Nasal cavity respiratory epithelium epithelial cell of viscerocranial mucosa (primary cell): ENCODE measurements around the gene UBXN1. TPM values are rescaled to one million over a fixed set of nuclear protein-coding genes. Genes with fewer than 3 reads are reported as not detected.

Source experiments
- total RNA-seq: library from RNA; depleted of rRNA; stranded (reverse); fragments of >200 nt; gene quantifications from 2 replicates; pipeline ENCODE4 v1.2.3, GENCODE V29; 2014

UBXN1 gene
- 139 and 221 TPM in 2 replicates for total RNA-seq

GRCh38 chr11:62678770-62679696 lies at the start of gene UBXN1:
TSS of gene UBXN1 (minus strand) at chr11:62679073. CDS start at chr11:62678923, 150 bp downstream.

GRCh38 chr11:62728171-62728988 lies 49.5 kb upstream of the UBXN1 start, which contains the start of gene TTC9C:
TSS of gene TTC9C (plus strand) at chr11:62728486. CDS start at chr11:62728849, 363 bp downstream.

GRCh38 chr11:62727165-62727871 lies 48.4 kb upstream of the UBXN1 start, which contains the start of gene HNRNPUL2:
TSS of gene HNRNPUL2 (minus strand) at chr11:62727457. CDS start at chr11:62727156, 301 bp downstream.

GRCh38 chr11:62707277-62707861 lies 28.5 kb upstream of the UBXN1 start, which contains the start of the genes BSCL2 and GNG3:
TSS of gene BSCL2 (minus strand) at chr11:62707424. CDS start at chr11:62707195, 229 bp downstream.
TSS of gene GNG3 (plus strand) at chr11:62707676. CDS start at chr11:62708296, 620 bp downstream.

GRCh38 chr11:62689421-62690183 lies 10.7 kb upstream of the UBXN1 start, which contains the start of gene LRRN4CL:
TSS of gene LRRN4CL (minus strand) at chr11:62689530. CDS start at chr11:62688508, 1,022 bp downstream.

GRCh38 chr11:62671608-62672389 lies 7.1 kb downstream of the UBXN1 start, which contains the start of the genes LBHD1 and UQCC3:
TSS of gene LBHD1 (minus strand) at chr11:62672267. CDS start at chr11:62670031, 2,236 bp downstream.
TSS of gene UQCC3 (plus strand) at chr11:62671673. CDS start at chr11:62671746, 73 bp downstream.

GRCh38 chr11:62665075-62665598 lies 13.7 kb downstream of the UBXN1 start, which contains the start of the genes C11orf98 and CSKMT:
TSS of gene C11orf98 (minus strand) at chr11:62665210. CDS start at chr11:62665169, 41 bp downstream.
TSS of gene CSKMT (plus strand) at chr11:62665312. CDS start at chr11:62665880, 568 bp downstream.

GRCh38 chr11:62645946-62646824 lies 32.7 kb downstream of the UBXN1 start, which contains the start of gene GANAB:
TSS of gene GANAB (minus strand) at chr11:62646613. CDS start at chr11:62646599, 14 bp downstream.

Other genes starting within 250 kb of the UBXN1 start
- 265 and 856 TPM in 2 replicates for gene AHNAK, start 132.3 kb downstream of the UBXN1 start, total RNA-seq
- gene EEF1G, start 105.2 kb downstream of the UBXN1 start, total RNA-seq, result 1,482 and 1,970 TPM in 2 replicates
- gene TUT1, start 87.5 kb downstream of the UBXN1 start, total RNA-seq, result 9.1 and 11.3 TPM in 2 replicates
- gene MTA2, start 77.2 kb downstream of the UBXN1 start, total RNA-seq, result 183 and 215 TPM in 2 replicates
- gene EML3, start 66.3 kb downstream of the UBXN1 start, total RNA-seq, result 7.9 and 16.2 TPM in 2 replicates
- 1.7 and 1.9 TPM in 2 replicates for gene ROM1, start 65.8 kb downstream of the UBXN1 start, total RNA-seq
- 24.9 and 33.7 TPM in 2 replicates for gene B3GAT3, start 57.1 kb downstream of the UBXN1 start, total RNA-seq
- gene GANAB, start 32.5 kb downstream of the UBXN1 start, total RNA-seq, result 195 and 220 TPM in 2 replicates
- 23.6 and 29.2 TPM in 2 replicates for gene INTS5, start 25.8 kb downstream of the UBXN1 start, total RNA-seq
- 21.0 and 61.2 TPM in 2 replicates for gene C11orf98, start 13.9 kb downstream of the UBXN1 start, total RNA-seq
- 5.1 and 14.0 TPM in 2 replicates for gene CSKMT, start 13.8 kb downstream of the UBXN1 start, total RNA-seq
- 10.8 and 22.6 TPM in 2 replicates for gene UQCC3, start 7.4 kb downstream of the UBXN1 start, total RNA-seq
- 1.4 and 1.9 TPM in 2 replicates for gene LBHD1, start 6.8 kb downstream of the UBXN1 start, total RNA-seq
- 0.14 and 1.4 TPM in 2 replicates for gene LRRN4CL, start 10.5 kb upstream of the UBXN1 start, total RNA-seq
- 18.1 and 22.0 TPM in 2 replicates for gene BSCL2, start 28.4 kb upstream of the UBXN1 start, total RNA-seq
- not detected in 2 replicates for gene GNG3, start 28.6 kb upstream of the UBXN1 start, total RNA-seq
- gene HNRNPUL2, start 48.4 kb upstream of the UBXN1 start, total RNA-seq, result 11.6 and 20.6 TPM in 2 replicates
- gene TTC9C, start 49.4 kb upstream of the UBXN1 start, total RNA-seq, result 18.1 and 31.4 TPM in 2 replicates
- 9.2 and 13.0 TPM in 2 replicates for gene ZBTB3, start 75.1 kb upstream of the UBXN1 start, total RNA-seq
- gene POLR2G, start 82.5 kb upstream of the UBXN1 start, total RNA-seq, result 55.4 and 87.8 TPM in 2 replicates
- 19.1 and 21.2 TPM in 2 replicates for gene TAF6L, start 92.3 kb upstream of the UBXN1 start, total RNA-seq
- 24.3 and 35.5 TPM in 2 replicates for gene TMEM179B, start 108.3 kb upstream of the UBXN1 start, total RNA-seq
- 10.5 and 17.1 TPM in 2 replicates for gene TMEM223, start 112.9 kb upstream of the UBXN1 start, total RNA-seq
- gene NXF1, start 126.4 kb upstream of the UBXN1 start, total RNA-seq, result 14.0 and 37.4 TPM in 2 replicates
- gene STX5, start 153.0 kb upstream of the UBXN1 start, total RNA-seq, result 29.7 and 47.2 TPM in 2 replicates
- not detected in 2 replicates for gene TEX54, start 153.8 kb upstream of the UBXN1 start, total RNA-seq
- gene WDR74, start 160.5 kb upstream of the UBXN1 start, total RNA-seq, result 68.5 and 89.2 TPM in 2 replicates
- gene SLC3A2, start 201.8 kb upstream of the UBXN1 start, total RNA-seq, result 692 and 1,787 TPM in 2 replicates
- gene CHRM1, start 242.3 kb upstream of the UBXN1 start, total RNA-seq, result not detected in 2 replicates